Globus pallidus (tissue), 1 donor: ENCODE measurements around the gene SEMA6B.

Experiments
- DNase-seq: peaks from one replicate; pipeline ENCODE4 v3.0.0-alpha.2; 2015; ENCODE audit warnings: low spot score

SEMA6B gene

DNA sequence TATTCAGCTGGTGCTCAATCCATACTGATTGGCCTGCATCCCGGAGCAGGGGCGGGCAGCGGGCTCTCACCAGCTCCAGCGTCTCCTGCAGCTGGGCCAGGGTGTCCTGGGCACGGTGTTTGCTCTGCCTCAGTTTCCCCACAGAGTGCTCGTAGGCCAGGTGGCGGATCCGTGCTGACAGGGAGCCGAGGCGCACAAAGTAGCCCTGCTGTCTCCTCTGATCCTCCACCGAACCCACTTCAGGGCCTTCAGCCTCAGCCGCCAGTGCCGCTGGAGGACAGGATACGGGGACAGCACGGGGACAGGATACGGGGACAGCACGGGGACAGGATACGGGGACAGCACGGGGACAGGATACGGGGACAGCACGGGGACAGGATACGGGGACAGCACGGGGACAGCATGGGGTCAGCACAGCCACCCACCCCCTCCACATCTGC, 33.9 kb downstream of the SEMA6B start:
- DNase-seq = no peak

DNA sequence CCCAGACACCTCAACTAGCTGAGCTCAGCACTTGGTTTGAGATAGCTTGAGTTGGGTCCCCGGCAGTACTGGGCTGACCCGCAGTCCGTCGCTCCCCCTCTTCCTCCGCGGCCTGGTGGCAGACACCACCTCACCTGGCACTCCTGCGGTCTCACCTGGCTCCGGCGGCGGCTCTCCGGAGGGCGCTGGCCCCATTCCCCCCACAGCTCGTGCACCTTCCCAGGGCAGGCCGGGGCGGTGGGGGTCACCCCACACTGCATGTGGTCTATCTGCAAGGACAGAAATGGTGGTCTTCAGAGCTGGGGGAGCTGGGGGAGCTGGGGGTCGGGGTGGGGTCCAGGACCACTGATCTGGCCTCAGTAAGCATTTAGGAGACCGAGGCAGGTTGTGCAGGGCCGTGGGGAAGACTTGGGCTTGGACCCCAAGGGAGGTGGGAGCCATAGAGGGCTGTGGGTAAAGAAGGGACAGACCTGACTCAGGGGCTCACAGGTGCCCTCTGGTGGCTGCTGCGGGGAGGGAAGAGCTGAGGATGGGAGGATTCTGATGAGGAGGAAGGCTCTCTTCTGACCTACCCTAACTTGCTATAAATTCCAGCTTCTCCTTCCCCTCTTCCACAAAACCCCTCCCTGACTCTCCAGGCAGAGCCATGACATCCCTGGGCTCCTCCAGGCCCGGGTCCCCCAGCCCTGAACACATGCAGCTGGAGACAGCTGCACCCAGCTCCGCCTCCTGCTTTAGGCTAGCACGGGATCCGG, 34.5 kb downstream of the SEMA6B start:
- no peak for DNase-seq

DNA sequence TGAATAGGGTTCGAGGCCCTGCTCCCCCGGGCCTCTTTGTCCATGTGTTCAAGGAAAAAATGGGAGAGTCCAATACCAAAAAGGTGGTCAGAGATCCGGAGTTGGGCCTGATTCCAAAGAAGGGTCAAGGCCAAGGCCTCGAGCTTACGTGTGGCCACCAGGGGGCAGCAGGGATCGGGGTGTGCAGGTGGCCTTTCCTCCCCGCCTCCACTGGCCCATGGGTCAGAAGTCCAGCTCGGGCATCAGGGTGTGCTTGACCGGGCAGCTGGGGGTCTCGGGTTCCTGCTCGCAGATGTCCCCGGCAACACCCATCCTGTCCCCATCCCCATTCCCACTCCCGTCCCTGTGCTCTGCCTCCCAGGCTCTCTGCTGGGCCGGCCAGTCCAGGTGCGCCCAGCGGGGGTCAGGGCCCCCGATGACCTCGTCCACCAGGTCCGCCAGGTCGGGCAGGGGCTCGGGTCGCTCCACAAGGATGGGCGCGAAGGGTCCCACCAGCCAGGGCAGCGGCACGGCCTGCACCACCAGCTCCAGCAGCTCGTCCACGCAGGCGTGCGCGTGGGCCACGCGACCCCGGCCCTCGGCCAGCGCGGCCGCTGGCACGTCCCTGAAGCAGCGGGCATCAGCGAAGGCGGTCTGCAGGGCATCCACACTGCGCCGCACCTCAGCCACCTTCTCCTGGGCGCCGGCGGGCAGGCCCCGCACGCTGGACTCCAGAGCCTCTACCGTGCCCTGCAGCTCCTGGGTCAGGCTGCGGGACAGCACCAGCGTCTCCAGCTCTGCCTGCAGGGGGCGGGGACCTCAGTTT, 36.0 kb downstream of the SEMA6B start:
- no peak for DNase-seq

DNA sequence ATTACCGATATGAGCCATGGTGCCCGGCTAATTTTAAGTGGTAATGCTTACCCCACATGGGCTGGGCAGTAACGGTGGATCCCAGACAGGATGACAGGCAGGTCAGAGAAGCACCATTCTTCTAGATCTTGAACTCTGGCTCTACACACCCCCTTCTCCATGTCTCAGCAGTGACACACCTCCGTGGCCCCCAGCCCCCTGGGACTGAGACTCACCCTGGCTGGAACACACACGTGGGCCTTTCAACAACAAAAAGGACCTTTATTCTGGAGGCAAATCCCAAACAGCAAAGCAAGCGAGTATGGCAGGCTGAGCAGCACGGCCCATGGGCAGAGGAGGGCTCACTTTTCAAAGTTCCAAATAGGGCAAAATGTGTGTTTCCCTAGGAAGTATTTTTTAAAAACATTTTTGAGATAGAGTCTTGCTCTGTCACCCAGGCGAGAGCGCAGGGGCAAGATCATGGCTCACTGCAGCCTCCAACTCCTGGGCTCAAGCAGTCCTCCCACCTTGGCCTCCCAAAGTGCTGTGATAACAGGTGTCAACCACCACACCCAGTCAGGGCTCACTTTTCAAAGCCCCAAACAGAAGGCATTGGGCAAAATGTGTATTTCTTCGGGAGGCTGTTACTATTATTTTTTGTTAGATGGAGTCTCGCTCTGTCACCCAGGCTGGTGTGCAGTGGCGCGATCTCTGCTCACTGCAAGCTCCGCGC, 37.0 kb downstream of the SEMA6B start:
- DNase-seq = no peak

DNA sequence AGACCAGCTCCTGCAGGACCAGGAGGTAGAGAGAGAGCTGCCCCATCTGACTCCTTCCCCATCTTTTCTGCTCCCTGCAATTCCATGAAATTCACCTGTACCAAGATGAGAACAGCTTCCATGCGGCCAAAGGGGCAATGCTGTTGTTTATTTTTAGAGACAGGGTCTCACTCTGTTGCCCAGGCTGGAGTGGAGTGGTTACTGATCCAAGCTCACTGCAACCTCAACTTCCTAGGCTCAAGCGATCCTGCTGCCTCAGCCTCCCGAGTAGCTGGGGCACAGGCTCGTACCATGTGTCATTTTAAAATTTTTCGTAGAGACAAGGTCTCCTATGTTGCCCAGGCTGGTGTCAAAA, 37.6 kb downstream of the SEMA6B start:
- no peak for DNase-seq

DNA sequence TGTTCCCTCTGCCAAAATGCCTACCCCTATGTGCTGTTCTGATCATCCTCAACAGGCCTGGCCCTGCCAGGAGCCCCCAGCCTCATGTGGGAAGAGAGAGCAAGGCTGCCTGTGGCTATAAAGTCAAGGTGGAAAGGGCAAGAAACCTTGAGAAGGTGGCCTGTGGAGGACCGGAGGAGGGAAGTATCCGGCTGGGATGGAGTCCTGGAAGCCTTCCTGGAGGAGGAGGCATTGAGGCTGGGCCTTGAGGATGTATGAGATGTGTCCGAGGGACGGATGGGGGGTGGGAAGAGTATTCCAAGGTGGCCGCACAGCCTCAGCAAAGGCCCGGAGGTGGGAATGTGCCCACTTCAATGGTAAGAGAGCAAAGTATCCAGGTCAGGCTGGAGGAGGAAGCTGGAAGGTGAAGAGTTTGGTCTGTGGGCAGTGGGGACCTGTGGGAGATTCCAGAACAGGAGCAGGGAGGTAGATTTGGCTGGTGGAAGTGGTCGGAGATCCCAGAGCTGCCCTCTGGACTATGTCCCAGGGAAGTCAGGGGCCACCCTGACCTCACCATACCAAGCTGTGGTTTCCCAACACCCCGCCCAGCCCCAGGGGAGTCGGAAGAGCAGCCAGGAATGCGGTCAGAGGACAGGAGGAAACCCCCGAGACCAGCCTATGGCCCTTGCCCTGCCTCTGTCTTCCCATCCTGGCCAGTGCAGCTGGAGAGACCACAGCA, 38.2 kb downstream of the SEMA6B start:
- no peak for DNase-seq

DNA sequence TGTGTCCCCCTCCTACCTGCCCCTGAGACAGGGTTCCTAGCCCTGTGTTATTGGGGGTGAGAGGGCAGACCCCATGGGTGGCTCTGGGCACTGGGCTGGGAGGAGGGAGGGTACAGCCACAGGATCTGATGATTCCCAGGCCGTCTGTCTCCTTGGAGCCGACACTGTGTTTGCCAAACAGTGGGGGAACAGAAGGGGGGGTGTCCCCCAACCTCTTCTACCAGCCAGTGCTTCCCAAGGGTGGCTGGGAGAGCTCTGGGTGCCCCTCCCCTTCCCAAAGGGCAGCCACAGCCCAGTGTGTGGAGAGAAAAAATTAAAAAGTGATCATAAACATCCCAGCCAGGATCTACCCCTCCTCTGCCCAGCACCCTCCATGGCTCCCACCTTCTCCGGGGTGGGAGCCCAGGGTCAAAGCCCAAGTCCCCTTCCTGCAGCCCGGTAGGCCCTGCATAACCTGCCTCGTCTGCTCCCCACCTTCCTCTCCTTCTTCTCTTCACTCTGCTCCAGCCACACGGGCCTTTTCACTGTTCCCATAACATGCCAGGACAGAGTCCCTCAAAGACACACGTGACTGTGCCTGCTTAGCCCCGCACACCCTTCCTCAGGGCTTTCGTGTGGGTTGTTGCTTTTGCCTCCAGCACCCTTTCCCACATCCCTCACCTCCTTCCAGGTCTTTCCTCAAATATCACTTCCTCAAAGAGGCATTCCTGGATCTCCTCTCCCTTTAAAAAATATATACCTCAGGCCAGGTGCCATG, 39.8 kb downstream of the SEMA6B start:
- DNase-seq = no peak

DNA sequence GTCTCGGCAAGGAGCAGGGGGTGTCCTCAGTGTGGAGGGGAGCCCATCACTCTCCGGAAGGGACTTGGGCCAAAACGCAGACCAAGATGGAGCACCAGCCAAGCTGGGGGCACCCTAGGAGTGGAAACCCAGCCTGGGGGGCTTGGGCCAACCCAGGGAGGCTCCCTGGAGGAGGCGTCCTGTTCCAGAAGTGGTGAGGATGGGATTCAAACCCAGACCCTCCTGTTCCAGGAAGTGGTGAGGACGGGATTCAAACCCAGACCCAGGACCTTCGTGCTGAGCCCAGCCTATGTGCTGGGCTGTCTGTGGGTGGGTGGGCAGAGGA, 40.4 kb downstream of the SEMA6B start:
- no peak for DNase-seq

DNA sequence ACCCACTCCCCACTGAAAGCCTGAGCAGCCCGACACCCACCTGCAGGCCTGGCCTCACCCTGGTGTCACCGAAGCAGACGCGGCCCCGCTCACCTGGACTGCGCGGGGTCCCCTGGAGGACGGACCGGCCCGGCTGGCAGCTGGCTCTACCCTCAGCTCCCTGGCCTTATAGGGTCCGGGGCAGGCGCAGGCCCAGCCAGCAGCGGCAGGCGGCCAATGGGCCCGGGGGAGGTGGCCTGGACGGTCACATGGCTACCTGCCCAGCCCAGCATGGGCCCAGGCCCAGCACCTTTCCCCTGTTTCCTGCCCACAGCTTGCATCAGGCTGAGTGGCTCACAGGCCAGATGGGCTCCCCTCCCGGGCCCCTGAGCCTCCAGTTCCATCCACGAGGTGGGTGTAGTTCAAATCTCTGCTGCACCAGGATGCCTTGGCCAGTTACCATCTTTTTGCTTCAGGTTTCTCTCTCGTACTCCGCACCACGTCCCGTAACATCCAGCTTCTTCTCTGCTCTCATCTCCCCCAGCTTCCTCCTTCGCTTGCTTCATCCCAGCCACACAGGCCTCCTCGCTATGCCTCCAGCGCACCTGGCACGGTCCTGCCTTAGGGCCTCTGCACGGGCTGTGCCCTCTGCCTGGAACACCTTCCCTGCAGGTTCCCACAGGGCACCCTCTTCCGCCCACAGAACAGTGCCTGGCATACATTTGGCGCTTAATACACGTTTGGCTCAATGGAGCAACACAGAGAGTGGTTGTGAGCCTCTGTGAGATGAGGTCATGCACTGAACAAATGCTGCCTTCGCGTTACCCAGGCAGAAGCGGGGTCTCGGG, 40.9 kb downstream of the SEMA6B start, which contains the start of gene PLIN4:
PLIN4 (minus strand) TSS at position 142 of the 827 bp plus-strand sequence. CDS start 214 bp downstream, outside the sequence.
- peak; percentile 74 for DNase-seq

DNA sequence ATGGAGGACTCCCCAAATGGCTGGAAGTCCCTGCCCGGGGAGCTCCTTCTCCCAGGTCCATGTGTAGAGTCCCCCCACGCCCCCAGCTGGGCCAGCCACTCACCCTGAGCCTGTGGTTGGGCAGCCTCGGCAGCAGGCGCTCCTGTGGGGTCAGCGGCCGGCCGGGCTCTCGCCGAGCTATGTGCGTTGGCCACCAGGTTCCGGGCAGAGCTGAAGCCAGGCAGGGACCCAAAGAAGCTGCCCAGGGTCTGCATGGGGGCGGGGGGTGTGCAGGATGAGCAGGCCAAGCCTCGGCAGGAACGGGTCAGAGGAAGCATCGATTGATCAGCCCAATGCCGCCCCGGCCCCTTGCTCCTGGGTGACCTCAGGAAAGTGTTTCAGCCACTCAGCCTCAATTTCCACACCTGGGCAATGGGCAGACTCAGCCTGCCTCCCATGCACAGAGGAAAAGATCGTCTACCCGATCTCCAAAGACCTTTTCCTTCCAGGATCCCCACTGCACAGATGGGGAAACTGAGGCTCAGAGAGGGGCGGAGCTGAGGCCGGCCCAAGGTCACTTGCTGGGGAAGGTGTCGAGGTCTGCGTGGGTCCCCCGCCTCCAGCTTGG, 41.9 kb downstream of the SEMA6B start:
- DNase-seq = no peak

DNA sequence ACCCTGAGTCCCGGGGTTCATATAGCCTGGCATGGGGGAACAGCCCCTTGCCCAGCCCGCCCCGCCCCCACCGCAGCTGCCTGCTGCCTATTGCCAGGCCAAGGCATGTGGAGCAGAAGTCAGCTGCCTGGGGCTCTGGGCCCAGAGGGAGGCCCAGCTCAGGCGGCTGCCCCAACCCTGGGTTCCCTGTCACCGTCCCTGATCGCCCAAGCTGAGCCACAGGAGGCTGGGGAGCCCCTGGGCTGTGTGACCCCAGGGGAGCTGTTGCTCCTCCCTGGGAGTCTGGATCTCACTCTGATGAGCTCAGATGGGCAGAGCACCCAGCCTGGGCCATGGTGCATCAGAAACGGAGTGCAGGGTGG, 42.6 kb downstream of the SEMA6B start:
- no peak for DNase-seq

DNA sequence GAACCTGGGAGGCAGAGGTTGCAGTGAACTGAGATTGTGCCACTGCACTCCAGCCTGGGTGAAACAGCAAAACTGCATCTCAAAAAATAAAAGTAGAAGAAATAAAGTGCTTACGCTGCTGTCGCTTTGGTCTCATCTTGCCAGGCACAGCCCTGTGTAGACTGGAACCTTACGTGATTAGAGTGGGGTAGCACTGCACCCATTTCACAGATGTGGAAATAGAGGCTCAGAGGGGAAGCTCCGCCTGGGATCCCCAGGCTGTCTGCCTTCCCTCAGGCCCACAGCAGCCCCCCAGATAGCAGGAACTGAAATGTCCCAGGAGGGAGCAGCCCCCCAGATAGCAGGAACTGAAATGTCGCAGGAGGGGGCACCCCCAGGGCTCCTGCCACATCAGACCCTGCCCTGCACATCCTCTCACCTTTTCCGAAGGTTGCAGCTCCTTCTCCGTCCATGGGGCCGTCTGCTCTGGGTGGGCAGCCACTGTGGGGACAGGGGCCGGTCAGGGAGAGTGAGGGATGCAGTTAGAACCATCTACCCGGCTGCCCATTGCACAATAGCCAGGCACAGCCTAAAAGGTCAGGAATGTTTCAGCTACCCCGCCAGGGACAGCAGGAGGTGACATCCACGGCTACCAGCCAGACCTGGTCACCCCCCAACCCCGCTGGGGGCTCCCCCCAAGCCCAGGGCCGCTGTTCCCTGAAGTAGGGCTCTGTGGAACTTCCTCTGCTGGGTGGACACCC, 43.1 kb downstream of the SEMA6B start:
- DNase-seq = no peak

DNA sequence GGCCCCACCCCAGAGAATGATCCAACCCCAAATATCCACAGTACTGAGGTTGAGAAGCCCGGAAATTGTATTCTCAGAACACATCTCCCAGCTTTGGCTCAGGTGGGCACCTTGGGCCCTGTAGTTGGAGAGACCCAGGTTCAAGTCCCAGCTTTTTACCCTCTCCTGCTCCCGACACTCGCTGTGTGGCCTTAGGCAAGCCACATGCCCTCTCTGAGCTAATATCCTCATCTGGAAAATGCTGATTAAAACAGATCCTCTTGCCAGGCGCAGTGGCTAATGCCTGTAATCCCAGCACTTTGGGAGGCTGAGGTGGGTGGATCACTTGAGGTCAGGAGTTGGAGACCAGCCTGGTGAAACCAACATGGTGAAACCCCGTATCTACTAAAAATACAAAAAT, 43.8 kb downstream of the SEMA6B start:
- DNase-seq = no peak

DNA sequence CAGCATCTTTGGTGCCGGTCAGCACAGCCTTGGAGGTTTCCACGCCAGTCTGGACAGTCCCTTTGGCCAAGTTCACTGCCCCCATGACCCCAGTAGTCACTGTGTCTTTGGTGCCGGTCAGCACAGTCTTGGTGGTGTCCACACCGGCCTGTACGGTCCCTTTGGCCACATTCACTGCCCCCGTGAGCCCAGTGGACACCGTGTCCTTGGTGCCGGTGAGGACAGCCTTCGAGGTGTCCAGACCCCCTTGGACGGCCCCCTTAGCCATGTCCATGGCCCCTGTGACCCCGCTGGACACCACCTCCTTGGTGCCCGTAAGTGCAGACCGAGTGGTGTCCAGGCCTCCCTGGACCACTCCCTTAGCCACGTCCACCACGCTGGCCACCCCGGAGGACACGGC, 46.2 kb downstream of the SEMA6B start:
- no peak for DNase-seq

DNA sequence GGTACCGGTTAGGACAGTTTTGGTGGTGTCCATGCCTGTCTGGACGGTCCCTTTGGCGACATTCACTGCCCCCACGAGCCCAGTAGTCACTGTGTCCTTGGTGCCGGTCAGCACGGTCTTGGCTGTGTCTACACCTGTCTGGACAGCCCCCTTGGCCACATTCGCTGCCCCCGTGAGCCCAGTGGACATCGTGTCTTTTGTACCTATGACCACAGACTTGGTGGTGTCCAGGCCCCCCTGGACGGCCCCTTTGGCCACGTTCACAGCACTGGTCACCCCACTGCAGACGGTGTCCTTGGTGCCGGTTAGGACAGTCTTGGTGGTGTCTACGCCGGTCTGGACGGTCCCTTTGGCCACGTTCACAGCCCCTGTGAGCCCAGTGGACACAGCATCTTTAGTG, 47.4 kb downstream of the SEMA6B start:
- DNase-seq = no peak

DNA sequence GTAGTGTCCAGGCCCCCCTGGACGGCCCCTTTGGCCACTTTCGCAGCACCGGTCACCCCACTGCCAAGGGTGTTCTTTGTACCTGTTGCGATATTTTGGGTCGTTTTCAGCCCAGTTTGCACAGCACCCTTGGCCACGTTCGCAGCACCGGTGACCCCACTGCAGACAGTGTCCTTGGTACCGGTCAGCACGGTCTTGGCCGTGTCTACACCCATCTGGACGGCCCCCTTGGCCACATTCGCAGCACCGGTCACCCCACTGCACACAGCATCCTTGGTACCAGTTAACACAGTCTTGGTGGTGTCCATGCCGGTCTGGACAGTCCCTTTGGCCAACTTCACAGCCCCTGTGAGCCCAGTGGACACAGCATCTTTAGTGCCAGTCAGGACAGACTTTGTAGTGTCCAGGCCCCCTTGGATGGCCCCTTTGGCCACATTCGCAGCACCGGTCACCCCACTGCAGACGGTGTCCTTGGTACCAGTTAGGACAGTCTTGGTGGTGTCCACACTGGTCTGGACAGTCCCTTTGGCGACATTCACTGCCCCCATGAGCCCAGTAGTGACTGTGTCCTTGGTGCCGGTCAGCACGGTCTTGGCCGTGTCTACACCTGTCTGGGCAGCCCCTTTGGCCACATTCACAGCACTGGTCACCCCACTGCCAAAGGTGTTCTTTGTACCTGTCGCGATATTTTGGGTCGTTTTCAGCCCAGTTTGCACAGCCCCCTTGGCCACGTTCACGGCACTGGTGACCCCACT, 48.0 kb downstream of the SEMA6B start:
- no peak for DNase-seq

DNA sequence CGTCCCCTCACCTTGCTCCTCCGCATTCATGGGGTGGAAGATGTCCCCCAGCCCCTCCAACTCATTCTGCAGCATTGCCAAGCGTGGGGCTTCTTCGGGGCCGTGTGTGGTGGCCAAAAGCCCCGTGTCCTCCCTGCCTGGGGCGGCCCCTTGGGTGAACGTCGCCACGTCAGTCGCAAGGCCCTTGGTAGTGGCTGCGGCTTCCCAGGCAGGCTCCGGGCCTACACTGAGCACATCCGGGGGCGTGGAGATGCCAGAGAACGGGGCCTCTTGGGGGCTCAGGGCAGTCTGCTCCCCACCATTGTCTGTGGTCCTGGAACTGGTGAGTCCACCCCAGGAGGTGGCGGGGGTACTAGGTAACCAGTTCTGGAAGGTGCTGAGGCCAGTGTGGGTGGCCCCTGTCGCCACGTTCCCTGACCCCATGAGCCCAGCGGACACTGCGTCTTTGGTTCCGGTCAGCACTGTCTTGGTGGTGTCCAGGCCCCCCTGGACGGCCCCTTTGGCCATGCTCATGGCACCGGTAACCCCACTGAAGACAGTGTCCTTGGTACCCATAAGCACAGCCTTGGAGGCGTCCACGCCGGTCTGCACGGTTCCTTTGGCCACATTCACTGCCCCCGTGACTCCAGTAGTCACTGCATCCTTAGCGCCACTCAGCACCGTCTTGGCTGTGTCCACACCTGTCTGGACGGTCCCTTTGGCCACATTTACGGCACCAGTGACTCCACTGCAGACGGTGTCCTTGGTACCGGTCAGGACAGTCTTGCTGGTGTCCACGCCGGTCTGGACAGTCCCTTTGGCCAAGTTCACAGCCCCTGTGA, 48.8 kb downstream of the SEMA6B start:
- DNase-seq = no peak

DNA sequence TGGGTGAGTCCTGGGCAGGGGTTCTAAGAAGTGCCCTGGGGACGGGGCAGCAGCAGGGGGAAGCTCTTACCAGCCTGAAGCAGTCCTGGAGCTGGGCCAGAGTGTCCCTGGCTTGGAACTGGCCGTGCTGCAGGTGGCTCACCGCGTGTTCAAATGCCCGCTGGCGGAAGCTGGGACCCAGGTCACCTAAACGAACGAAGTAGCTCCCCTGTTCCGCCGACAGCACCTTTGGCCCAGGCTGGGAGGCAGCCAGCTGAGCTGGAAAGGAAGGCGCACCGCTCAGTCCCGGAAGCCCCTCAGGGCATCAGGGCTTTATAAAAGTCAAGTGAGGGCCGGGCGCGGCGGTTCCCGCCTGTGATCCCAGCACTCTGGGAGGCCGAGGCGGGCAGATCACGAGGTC, 50.8 kb downstream of the SEMA6B start:
- no peak for DNase-seq
